ENCODE results near the gene RASGRP2. TPM values are rescaled to one million over a fixed set of nuclear protein-coding genes. Genes with fewer than 3 reads are reported as not detected.

Gene RASGRP2
- total RNA-seq, 1 experiment from 2014 or later = 4.0 TPM

GRCh38 chr11:64729851-64730382 lies 14.0 kb downstream of the RASGRP2 start:
- no peaks in the 10 kb centered on the region for H3K27me3 ChIP-seq (ENCODE audit: low read length)
- H3K4me1 ChIP-seq (ENCODE audit: low read length) = no peaks in the 10 kb centered on the region
- no peaks in the 10 kb centered on the region for H3K9me2 ChIP-seq (replicated peaks; ENCODE audit: insufficient read depth, low read length)
- no peaks in the 10 kb centered on the region for H3K79me2 ChIP-seq (ENCODE audit: low read length)
- H3K9me3 ChIP-seq (ENCODE audit: low read length) = no peaks in the 10 kb centered on the region
- H3K4me2 ChIP-seq (ENCODE audit: low read depth, low read length, poor library complexity, severe bottlenecking) = no peak overlapping the region
- peak; percentile 68 for DNase-seq
- H4K20me1 ChIP-seq (ENCODE audit: insufficient read depth, low read depth, low read length) = no peaks in the 10 kb centered on the region
- H3K27ac ChIP-seq (ENCODE audit: low read length) = no peak overlapping the region
- no peak overlapping the region for H3K4me3 ChIP-seq (ENCODE audit: low read length)
- H3K9ac ChIP-seq (ENCODE audit: low read length) = no peak overlapping the region
- H2AFZ ChIP-seq (ENCODE audit: low read length) = no peak overlapping the region
- H3K36me3 ChIP-seq (ENCODE audit: insufficient read depth, low read length) = no peaks in the 10 kb centered on the region

GRCh38 chr11:64728757-64729365 lies 15.1 kb downstream of the RASGRP2 start:
- no peaks in the 10 kb centered on the region for H3K9me3 ChIP-seq (ENCODE audit: low read length)
- H3K79me2 ChIP-seq (ENCODE audit: low read length) = no peaks in the 10 kb centered on the region
- no peaks in the 10 kb centered on the region for H3K27me3 ChIP-seq (ENCODE audit: low read length)
- no peaks in the 10 kb centered on the region for H3K4me1 ChIP-seq (ENCODE audit: low read length)
- H3K9me2 ChIP-seq (replicated peaks; ENCODE audit: insufficient read depth, low read length) = no peaks in the 10 kb centered on the region
- H3K4me2 ChIP-seq (ENCODE audit: low read depth, low read length, poor library complexity, severe bottlenecking) = no peak overlapping the region
- no peak overlapping the region for H2AFZ ChIP-seq (ENCODE audit: low read length)
- no peak overlapping the region for H3K4me3 ChIP-seq (ENCODE audit: low read length)
- no peak overlapping the region for H3K9ac ChIP-seq (ENCODE audit: low read length)
- no peak for DNase-seq
- no peaks in the 10 kb centered on the region for H4K20me1 ChIP-seq (ENCODE audit: insufficient read depth, low read depth, low read length)
- H3K27ac ChIP-seq (ENCODE audit: low read length) = no peak overlapping the region
- no peaks in the 10 kb centered on the region for H3K36me3 ChIP-seq (ENCODE audit: insufficient read depth, low read length)

GRCh38 chr11:64726867-64727530 lies 16.9 kb downstream of the RASGRP2 start:
- DNase-seq = no peak
- Histone ChIP-seq H3K9me3 (ENCODE audit: low read length) (no peaks in the 10 kb centered on the region), H3K4me2 (ENCODE audit: low read depth, low read length, poor library complexity, severe bottlenecking) (no peak overlapping the region), H2AFZ (ENCODE audit: low read length) (no peak overlapping the region), H3K9ac (ENCODE audit: low read length) (no peak overlapping the region), H3K27ac (ENCODE audit: low read length) (no peak overlapping the region), H3K36me3 (ENCODE audit: insufficient read depth, low read length) (no peaks in the 10 kb centered on the region), H4K20me1 (ENCODE audit: insufficient read depth, low read depth, low read length) (no peaks in the 10 kb centered on the region), H3K9me2 (replicated peaks; ENCODE audit: insufficient read depth, low read length) (no peaks in the 10 kb centered on the region), H3K4me3 (ENCODE audit: low read length) (no peak overlapping the region), H3K79me2 (ENCODE audit: low read length) (no peaks in the 10 kb centered on the region), H3K27me3 (ENCODE audit: low read length) (no peaks in the 10 kb centered on the region), H3K4me1 (ENCODE audit: low read length) (peaks cover 6% of the 10 kb centered on the region)

GRCh38 chr11:64726211-64726641 lies 17.7 kb downstream of the RASGRP2 start:
- H3K79me2 ChIP-seq (ENCODE audit: low read length) = no peaks in the 10 kb centered on the region
- no peaks in the 10 kb centered on the region for H4K20me1 ChIP-seq (ENCODE audit: insufficient read depth, low read depth, low read length)
- H3K9me3 ChIP-seq (ENCODE audit: low read length) = no peaks in the 10 kb centered on the region
- no peaks in the 10 kb centered on the region for H3K27me3 ChIP-seq (ENCODE audit: low read length)
- no peak overlapping the region for H3K27ac ChIP-seq (ENCODE audit: low read length)
- no peak overlapping the region for H3K9ac ChIP-seq (ENCODE audit: low read length)
- H3K36me3 ChIP-seq (ENCODE audit: insufficient read depth, low read length) = no peaks in the 10 kb centered on the region
- no peak overlapping the region for H2AFZ ChIP-seq (ENCODE audit: low read length)
- no peaks in the 10 kb centered on the region for H3K9me2 ChIP-seq (replicated peaks; ENCODE audit: insufficient read depth, low read length)
- no peak overlapping the region for H3K4me2 ChIP-seq (ENCODE audit: low read depth, low read length, poor library complexity, severe bottlenecking)
- DNase-seq = no peak
- H3K4me1 ChIP-seq (ENCODE audit: low read length) = peaks cover 6% of the 10 kb centered on the region
- no peak overlapping the region for H3K4me3 ChIP-seq (ENCODE audit: low read length)

- Histone ChIP-seq H3K9ac (ENCODE audit: low read length) (no peak overlapping the region), H2AFZ (ENCODE audit: low read length) (no peak overlapping the region), H3K9me3 (ENCODE audit: low read length) (no peaks in the 10 kb centered on the region)
These were observed 18.9 kb downstream of the RASGRP2 start for GRCh38 chr11:64724863-64725532.

GRCh38 chr11:64723907-64724862 lies 19.8 kb downstream of the RASGRP2 start:
- Histone ChIP-seq H3K36me3 (ENCODE audit: insufficient read depth, low read length) (no peaks in the 10 kb centered on the region), H2AFZ (ENCODE audit: low read length) (no peak overlapping the region), H3K4me3 (ENCODE audit: low read length) (peak overlapping the region; percentile 75; the same call in 1 of the 2 replicates), H3K9ac (ENCODE audit: low read length) (no peak overlapping the region), H3K79me2 (ENCODE audit: low read length) (no peaks in the 10 kb centered on the region), H3K27me3 (ENCODE audit: low read length) (no peaks in the 10 kb centered on the region), H3K27ac (ENCODE audit: low read length) (no peak overlapping the region), H3K9me3 (ENCODE audit: low read length) (no peaks in the 10 kb centered on the region), H3K4me1 (ENCODE audit: low read length) (peaks cover 6% of the 10 kb centered on the region), H3K9me2 (replicated peaks; ENCODE audit: insufficient read depth, low read length) (no peaks in the 10 kb centered on the region), H4K20me1 (ENCODE audit: insufficient read depth, low read depth, low read length) (no peaks in the 10 kb centered on the region), H3K4me2 (ENCODE audit: low read depth, low read length, poor library complexity, severe bottlenecking) (peak overlapping the region; percentile 95)
- no peak for DNase-seq

More at GRCh38 chr11:64724863-64725532, 18.9 kb downstream of the RASGRP2 start:
- H3K27me3 ChIP-seq (ENCODE audit: low read length) = no peaks in the 10 kb centered on the region
- H3K4me1 ChIP-seq (ENCODE audit: low read length) = peaks cover 6% of the 10 kb centered on the region
- H3K9me2 ChIP-seq (replicated peaks; ENCODE audit: insufficient read depth, low read length) = no peaks in the 10 kb centered on the region
- no peaks in the 10 kb centered on the region for H3K79me2 ChIP-seq (ENCODE audit: low read length)
- no peak overlapping the region for H3K27ac ChIP-seq (ENCODE audit: low read length)
- DNase-seq = no peak
- no peaks in the 10 kb centered on the region for H3K36me3 ChIP-seq (ENCODE audit: insufficient read depth, low read length)
- no peak overlapping the region for H3K4me2 ChIP-seq (ENCODE audit: low read depth, low read length, poor library complexity, severe bottlenecking)
- no peak overlapping the region for H3K4me3 ChIP-seq (ENCODE audit: low read length)
- H4K20me1 ChIP-seq (ENCODE audit: insufficient read depth, low read depth, low read length) = no peaks in the 10 kb centered on the region

GRCh38 chr11:64723117-64723906 lies 20.6 kb downstream of the RASGRP2 start, which contains the start of gene NRXN2:
NRXN2 (minus strand) TSS chr11:64723197; CDS start chr11:64713699, 9,498 bp downstream.
- H3K4me1 ChIP-seq (ENCODE audit: low read length) = peaks cover 6% of the 10 kb centered on the region
- H3K4me3 ChIP-seq (ENCODE audit: low read length) = peak within 1 kb of the TSS; percentile 75
- no peak within 1 kb of the TSS for H3K27ac ChIP-seq (ENCODE audit: low read length)
- no peaks in the 10 kb centered on the region for H3K9me3 ChIP-seq (ENCODE audit: low read length)
- peak within 1 kb of the TSS; percentile 79 for H3K9ac ChIP-seq (ENCODE audit: low read length)
- no peaks in the 10 kb centered on the region for H3K36me3 ChIP-seq (ENCODE audit: insufficient read depth, low read length)
- no peaks in the 10 kb centered on the region for H3K27me3 ChIP-seq (ENCODE audit: low read length)
- DNase-seq = peak; percentile 94
- H4K20me1 ChIP-seq (ENCODE audit: insufficient read depth, low read depth, low read length) = no peaks in the 10 kb centered on the region
- peak within 1 kb of the TSS; percentile 95 for H3K4me2 ChIP-seq (ENCODE audit: low read depth, low read length, poor library complexity, severe bottlenecking)
- H3K9me2 ChIP-seq (replicated peaks; ENCODE audit: insufficient read depth, low read length) = no peaks in the 10 kb centered on the region
- H3K79me2 ChIP-seq (ENCODE audit: low read length) = no peaks in the 10 kb centered on the region
- peak within 1 kb of the TSS; percentile 86; the same call in 1 of the 2 replicates for H2AFZ ChIP-seq (ENCODE audit: low read length)
